ENCODE results near the gene ZNF473. TPM values are rescaled to one million over a fixed set of nuclear protein-coding genes. Genes with fewer than 3 reads are reported as not detected.

The ZNF473 gene
- 6.8 and 8.2 TPM in 2 replicates for total RNA-seq (2014; rRNA removed; shearing (Covaris generic))

GRCh38 chr19:50025794-50026549 is at the start of gene ZNF473:
Gene ZNF473, plus strand, starts transcription at chr19:50026005. Its CDS starts 5,078 bp downstream, at chr19:50031083.
- H3K4me3 ChIP-seq (ENCODE audit: insufficient read depth, low read depth, low read length): peak within 1 kb of the TSS; percentile 94
- DNase-seq: peak; percentile 91

GRCh38 chr19:49976496-49976895 is 49.3 kb upstream of the ZNF473 start:
- Histone ChIP-seq H3K27me3 (ENCODE audit: control insufficient read depth, insufficient read depth, low read length) (no peaks in the 10 kb centered on the region), H3K4me3 (ENCODE audit: insufficient read depth, low read depth, low read length) (no peak overlapping the region), H3K36me3 (replicated peaks; ENCODE audit: control insufficient read depth, insufficient read depth, low read length) (no peaks in the 10 kb centered on the region; the same call in 1 of the 2 replicates)
- no peak for DNase-seq

More at GRCh38 chr19:50025794-50026549, at the start of gene ZNF473:
- Histone ChIP-seq H3K27me3 (ENCODE audit: control insufficient read depth, insufficient read depth, low read length) (no peaks in the 10 kb centered on the region), H3K36me3 (replicated peaks; ENCODE audit: control insufficient read depth, insufficient read depth, low read length) (peaks cover 4% of the 10 kb centered on the region)

- H3K36me3 ChIP-seq (replicated peaks; ENCODE audit: control insufficient read depth, insufficient read depth, low read length): no peaks in the 10 kb centered on the region; the same call in 1 of the 2 replicates
Observed at GRCh38 chr19:49977076-49977475, 48.7 kb upstream of the ZNF473 start.

GRCh38 chr19:49977881-49978280 is 47.9 kb upstream of the ZNF473 start:
- H3K4me3 ChIP-seq (ENCODE audit: insufficient read depth, low read depth, low read length): no peak overlapping the region
- H3K27me3 ChIP-seq (ENCODE audit: control insufficient read depth, insufficient read depth, low read length): no peaks in the 10 kb centered on the region
- no peak for DNase-seq
- H3K36me3 ChIP-seq (replicated peaks; ENCODE audit: control insufficient read depth, insufficient read depth, low read length): no peaks in the 10 kb centered on the region; the same call in 1 of the 2 replicates

More at GRCh38 chr19:49977076-49977475, 48.7 kb upstream of the ZNF473 start:
- no peaks in the 10 kb centered on the region for H3K27me3 ChIP-seq (ENCODE audit: control insufficient read depth, insufficient read depth, low read length)
- no peak for DNase-seq
- H3K4me3 ChIP-seq (ENCODE audit: insufficient read depth, low read depth, low read length): no peak overlapping the region

GRCh38 chr19:49978324-49978723 is 47.5 kb upstream of the ZNF473 start:
- H3K27me3 ChIP-seq (ENCODE audit: control insufficient read depth, insufficient read depth, low read length): no peaks in the 10 kb centered on the region
- no peak overlapping the region for H3K4me3 ChIP-seq (ENCODE audit: insufficient read depth, low read depth, low read length)
- no peaks in the 10 kb centered on the region; the same call in 1 of the 2 replicates for H3K36me3 ChIP-seq (replicated peaks; ENCODE audit: control insufficient read depth, insufficient read depth, low read length)
- no peak for DNase-seq

GRCh38 chr19:49981603-49982593 is 43.9 kb upstream of the ZNF473 start:
- no peak overlapping the region for H3K4me3 ChIP-seq (ENCODE audit: insufficient read depth, low read depth, low read length)
- H3K27me3 ChIP-seq (ENCODE audit: control insufficient read depth, insufficient read depth, low read length): no peaks in the 10 kb centered on the region
- no peaks in the 10 kb centered on the region; the same call in none of the 2 replicates for H3K36me3 ChIP-seq (replicated peaks; ENCODE audit: control insufficient read depth, insufficient read depth, low read length)
- no peak for DNase-seq

- Histone ChIP-seq H3K27me3 (ENCODE audit: control insufficient read depth, insufficient read depth, low read length) (no peaks in the 10 kb centered on the region), H3K36me3 (replicated peaks; ENCODE audit: control insufficient read depth, insufficient read depth, low read length) (no peaks in the 10 kb centered on the region; the same call in none of the 2 replicates), H3K4me3 (ENCODE audit: insufficient read depth, low read depth, low read length) (no peak overlapping the region)
- peak; percentile 90 for DNase-seq
Observed at GRCh38 chr19:49983645-49984229, 42.1 kb upstream of the ZNF473 start.

GRCh38 chr19:49984491-49984890 is 41.3 kb upstream of the ZNF473 start:
- Histone ChIP-seq H3K4me3 (ENCODE audit: insufficient read depth, low read depth, low read length) (no peak overlapping the region), H3K27me3 (ENCODE audit: control insufficient read depth, insufficient read depth, low read length) (no peaks in the 10 kb centered on the region), H3K36me3 (replicated peaks; ENCODE audit: control insufficient read depth, insufficient read depth, low read length) (no peaks in the 10 kb centered on the region; the same call in none of the 2 replicates)
- no peak for DNase-seq

GRCh38 chr19:49985871-49986270 is 39.9 kb upstream of the ZNF473 start:
- Histone ChIP-seq H3K36me3 (replicated peaks; ENCODE audit: control insufficient read depth, insufficient read depth, low read length) (no peaks in the 10 kb centered on the region; the same call in none of the 2 replicates), H3K4me3 (ENCODE audit: insufficient read depth, low read depth, low read length) (no peak overlapping the region), H3K27me3 (ENCODE audit: control insufficient read depth, insufficient read depth, low read length) (no peaks in the 10 kb centered on the region)
- DNase-seq: no peak

GRCh38 chr19:49986354-49986753 is 39.5 kb upstream of the ZNF473 start:
- DNase-seq: no peak
- no peaks in the 10 kb centered on the region for H3K27me3 ChIP-seq (ENCODE audit: control insufficient read depth, insufficient read depth, low read length)
- H3K4me3 ChIP-seq (ENCODE audit: insufficient read depth, low read depth, low read length): no peak overlapping the region
- H3K36me3 ChIP-seq (replicated peaks; ENCODE audit: control insufficient read depth, insufficient read depth, low read length): no peaks in the 10 kb centered on the region; the same call in 1 of the 2 replicates

GRCh38 chr19:49987159-49987698 is 38.6 kb upstream of the ZNF473 start:
- H3K36me3 ChIP-seq (replicated peaks; ENCODE audit: control insufficient read depth, insufficient read depth, low read length): no peaks in the 10 kb centered on the region; the same call in 1 of the 2 replicates
- DNase-seq: peak; percentile 93
- no peaks in the 10 kb centered on the region for H3K27me3 ChIP-seq (ENCODE audit: control insufficient read depth, insufficient read depth, low read length)
- no peak overlapping the region for H3K4me3 ChIP-seq (ENCODE audit: insufficient read depth, low read depth, low read length)

- no peak for DNase-seq
- H3K4me3 ChIP-seq (ENCODE audit: insufficient read depth, low read depth, low read length): no peak overlapping the region
- H3K27me3 ChIP-seq (ENCODE audit: control insufficient read depth, insufficient read depth, low read length): no peaks in the 10 kb centered on the region
- H3K36me3 ChIP-seq (replicated peaks; ENCODE audit: control insufficient read depth, insufficient read depth, low read length): no peaks in the 10 kb centered on the region; the same call in none of the 2 replicates
Observed at GRCh38 chr19:49988007-49988406, 37.8 kb upstream of the ZNF473 start.

- no peaks in the 10 kb centered on the region; the same call in none of the 2 replicates for H3K36me3 ChIP-seq (replicated peaks; ENCODE audit: control insufficient read depth, insufficient read depth, low read length)
- no peaks in the 10 kb centered on the region for H3K27me3 ChIP-seq (ENCODE audit: control insufficient read depth, insufficient read depth, low read length)
- DNase-seq: no peak
- H3K4me3 ChIP-seq (ENCODE audit: insufficient read depth, low read depth, low read length): no peak overlapping the region
Observed at GRCh38 chr19:49988433-49988832, 37.4 kb upstream of the ZNF473 start.

GRCh38 chr19:49997709-49998108 is 28.1 kb upstream of the ZNF473 start:
- Histone ChIP-seq H3K36me3 (replicated peaks; ENCODE audit: control insufficient read depth, insufficient read depth, low read length) (peaks cover 3% of the 10 kb centered on the region), H3K27me3 (ENCODE audit: control insufficient read depth, insufficient read depth, low read length) (no peaks in the 10 kb centered on the region), H3K4me3 (ENCODE audit: insufficient read depth, low read depth, low read length) (no peak overlapping the region)
- DNase-seq: peak; percentile 93
